ENCODE data around the gene SEC23A.

DNA sequence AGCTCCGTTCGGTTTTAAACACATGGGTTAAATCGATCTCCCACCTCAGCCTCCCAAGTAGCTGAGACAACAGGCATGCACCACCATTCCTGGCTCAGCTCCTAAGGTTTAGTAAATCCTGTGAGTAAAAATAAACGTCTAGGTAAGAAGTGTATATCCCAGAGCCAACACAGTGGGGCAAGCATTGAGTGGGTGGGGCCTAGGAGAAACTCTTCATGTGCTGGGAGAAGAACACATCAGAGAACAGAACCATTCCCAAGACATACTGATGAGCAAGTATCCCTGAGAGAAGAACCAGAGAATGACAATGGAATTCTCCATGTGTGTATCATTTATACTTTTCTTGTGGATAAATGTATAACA is 86.3 kb downstream of the SEC23A start:
- no peak for TF ChIP-seq POLR2A (IDR thresholded peaks at IDR 0.05)
- TF ChIP-seq, protein P1, sequence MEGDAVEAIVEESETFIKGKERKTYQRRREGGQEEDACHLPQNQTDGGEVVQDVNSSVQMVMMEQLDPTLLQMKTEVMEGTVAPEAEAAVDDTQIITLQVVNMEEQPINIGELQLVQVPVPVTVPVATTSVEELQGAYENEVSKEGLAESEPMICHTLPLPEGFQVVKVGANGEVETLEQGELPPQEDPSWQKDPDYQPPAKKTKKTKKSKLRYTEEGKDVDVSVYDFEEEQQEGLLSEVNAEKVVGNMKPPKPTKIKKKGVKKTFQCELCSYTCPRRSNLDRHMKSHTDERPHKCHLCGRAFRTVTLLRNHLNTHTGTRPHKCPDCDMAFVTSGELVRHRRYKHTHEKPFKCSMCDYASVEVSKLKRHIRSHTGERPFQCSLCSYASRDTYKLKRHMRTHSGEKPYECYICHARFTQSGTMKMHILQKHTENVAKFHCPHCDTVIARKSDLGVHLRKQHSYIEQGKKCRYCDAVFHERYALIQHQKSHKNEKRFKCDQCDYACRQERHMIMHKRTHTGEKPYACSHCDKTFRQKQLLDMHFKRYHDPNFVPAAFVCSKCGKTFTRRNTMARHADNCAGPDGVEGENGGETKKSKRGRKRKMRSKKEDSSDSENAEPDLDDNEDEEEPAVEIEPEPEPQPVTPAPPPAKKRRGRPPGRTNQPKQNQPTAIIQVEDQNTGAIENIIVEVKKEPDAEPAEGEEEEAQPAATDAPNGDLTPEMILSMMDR (IDR thresholded peaks at IDR 0.05) = no peak
